Measurements from ENCODE around the gene SNX9. TPM values are rescaled to one million over a fixed set of nuclear protein-coding genes. Genes with fewer than 3 reads are reported as not detected.

Gene SNX9
- total RNA-seq, 2 experiments from 2014 or later = 44.9 to 45.1 TPM

DNA sequence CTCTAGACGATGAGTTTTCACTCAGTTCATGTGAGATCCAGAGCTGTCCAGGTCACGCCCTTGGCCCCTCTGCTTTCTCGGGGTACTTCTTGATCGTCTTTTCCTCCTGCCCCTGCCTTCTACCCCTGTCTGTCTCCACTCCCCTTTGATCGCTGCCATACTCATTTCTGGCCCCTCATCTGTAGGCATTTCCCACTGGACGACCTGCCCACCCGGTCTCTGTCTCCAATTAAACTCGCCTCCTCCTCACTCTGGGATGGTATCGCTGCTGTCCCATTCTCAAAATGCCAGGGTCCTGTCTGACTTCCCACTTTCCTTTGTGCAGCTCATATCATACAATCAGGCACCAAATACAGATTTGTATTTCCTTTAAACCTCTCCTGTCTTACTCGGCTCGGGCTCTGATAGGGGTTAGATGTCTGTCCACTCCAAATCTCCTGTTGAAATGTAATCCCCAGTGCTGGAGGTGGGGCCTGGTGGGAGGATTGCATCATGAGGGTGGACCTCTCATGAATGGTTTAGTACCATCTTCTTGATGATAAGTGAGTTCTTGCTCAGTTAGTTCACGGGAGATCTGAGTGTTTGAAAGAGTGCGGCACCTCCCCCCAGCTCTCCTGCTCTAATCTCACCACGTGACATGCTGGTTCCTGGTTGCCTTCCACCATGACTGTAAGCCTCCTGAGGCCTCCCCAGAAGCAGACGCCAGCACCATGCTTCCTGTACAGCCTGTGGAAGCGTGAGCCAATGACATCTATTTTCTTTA is 155.2 kb downstream of the SNX9 start:
- Mint-ChIP-seq H3K27ac (no peak overlapping the region), H3K27me3 (no peaks in the 10 kb centered on the region), H3K4me1 (ENCODE audit: low read depth) (peaks cover 20% of the 10 kb centered on the region), H3K4me3 (no peak overlapping the region), H3K9me3 (no peaks in the 10 kb centered on the region), H3K36me3 (ENCODE audit: low read depth) (peaks cover 2% of the 10 kb centered on the region)
- ChIA-PET CTCF (interaction anchor here (1.4 kb wide), 1 partner anchor 15 kb away, joined by 4 read pairs; no protein-coding TSS in a partner anchor), POLR2A (no interaction called here)
- DNase-seq = no peak
- ATAC-seq = no peak
- intact Hi-C loops (cut with micrococcal nuclease) = no loop called here
- TF ChIP-seq, protein P1, sequence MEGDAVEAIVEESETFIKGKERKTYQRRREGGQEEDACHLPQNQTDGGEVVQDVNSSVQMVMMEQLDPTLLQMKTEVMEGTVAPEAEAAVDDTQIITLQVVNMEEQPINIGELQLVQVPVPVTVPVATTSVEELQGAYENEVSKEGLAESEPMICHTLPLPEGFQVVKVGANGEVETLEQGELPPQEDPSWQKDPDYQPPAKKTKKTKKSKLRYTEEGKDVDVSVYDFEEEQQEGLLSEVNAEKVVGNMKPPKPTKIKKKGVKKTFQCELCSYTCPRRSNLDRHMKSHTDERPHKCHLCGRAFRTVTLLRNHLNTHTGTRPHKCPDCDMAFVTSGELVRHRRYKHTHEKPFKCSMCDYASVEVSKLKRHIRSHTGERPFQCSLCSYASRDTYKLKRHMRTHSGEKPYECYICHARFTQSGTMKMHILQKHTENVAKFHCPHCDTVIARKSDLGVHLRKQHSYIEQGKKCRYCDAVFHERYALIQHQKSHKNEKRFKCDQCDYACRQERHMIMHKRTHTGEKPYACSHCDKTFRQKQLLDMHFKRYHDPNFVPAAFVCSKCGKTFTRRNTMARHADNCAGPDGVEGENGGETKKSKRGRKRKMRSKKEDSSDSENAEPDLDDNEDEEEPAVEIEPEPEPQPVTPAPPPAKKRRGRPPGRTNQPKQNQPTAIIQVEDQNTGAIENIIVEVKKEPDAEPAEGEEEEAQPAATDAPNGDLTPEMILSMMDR (IDR thresholded peaks at IDR 0.05) = no peak

DNA sequence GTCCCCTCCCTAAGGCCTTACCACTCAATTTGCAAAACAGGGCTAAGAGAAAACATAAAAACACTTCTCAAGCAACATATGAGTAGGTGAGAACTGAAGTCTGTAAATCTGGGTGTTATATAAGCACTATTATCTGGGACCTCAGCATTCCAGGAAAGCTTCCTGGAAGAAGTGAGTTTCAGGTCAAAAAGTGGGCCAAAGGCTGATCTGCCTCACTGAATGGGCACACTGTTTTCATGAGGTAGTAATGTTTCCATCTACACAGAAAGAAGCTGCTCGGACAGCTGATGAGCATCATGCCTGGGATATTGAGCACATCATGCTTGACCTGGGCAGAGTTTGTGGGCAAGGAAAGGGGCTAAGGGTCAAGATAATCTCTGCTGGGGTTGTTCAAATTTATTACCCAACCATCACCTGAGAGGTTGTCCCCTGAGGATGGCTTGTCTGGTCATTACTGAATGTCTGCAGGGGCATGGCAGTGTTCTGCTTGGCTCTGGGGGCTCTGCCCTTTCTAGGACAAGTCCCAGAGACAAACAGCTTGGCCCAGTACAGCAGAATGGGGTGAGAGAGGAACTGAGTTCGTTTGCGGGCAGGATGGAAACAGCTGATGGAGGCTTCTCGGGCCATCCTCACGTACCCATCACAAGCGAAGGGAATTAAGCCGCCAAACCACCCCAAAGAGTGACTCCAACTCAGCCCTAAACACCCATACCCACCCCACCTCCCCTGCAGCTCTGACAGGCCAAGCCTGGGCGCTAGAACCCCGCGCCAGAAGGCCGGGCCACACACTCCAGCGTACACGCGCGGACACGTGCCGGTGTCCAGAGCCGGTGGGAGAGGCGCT is 157.5 kb downstream of the SNX9 start:
- Mint-ChIP-seq H3K9me3 (no peaks in the 10 kb centered on the region), H3K27me3 (no peaks in the 10 kb centered on the region), H3K4me1 (ENCODE audit: low read depth) (peaks cover 42% of the 10 kb centered on the region), H3K27ac (no peak overlapping the region), H3K36me3 (ENCODE audit: low read depth) (peaks cover 7% of the 10 kb centered on the region), H3K4me3 (peak overlapping the region; percentile 91)
- ChIA-PET POLR2A (interaction anchor here (0.9 to 1.7 kb wide), 3 partner anchors 27 to 46 kb away, joined by 3 to 5 read pairs (median 3); no protein-coding TSS in a partner anchor), CTCF (interaction anchor here (1.2 to 1.6 kb wide), 3 partner anchors 29 to 92 kb away, joined by 3 to 5 read pairs (median 3); no protein-coding TSS in a partner anchor)
- DNase-seq = peak; percentile 35
- intact Hi-C loops (cut with micrococcal nuclease) = loop anchor here (5.0 kb wide), 2 partner anchors 47 to 92 kb away; no protein-coding TSS in a partner anchor
- TF ChIP-seq, protein P1 (IDR thresholded peaks at IDR 0.05) = no peak
- ATAC-seq = no peak

DNA sequence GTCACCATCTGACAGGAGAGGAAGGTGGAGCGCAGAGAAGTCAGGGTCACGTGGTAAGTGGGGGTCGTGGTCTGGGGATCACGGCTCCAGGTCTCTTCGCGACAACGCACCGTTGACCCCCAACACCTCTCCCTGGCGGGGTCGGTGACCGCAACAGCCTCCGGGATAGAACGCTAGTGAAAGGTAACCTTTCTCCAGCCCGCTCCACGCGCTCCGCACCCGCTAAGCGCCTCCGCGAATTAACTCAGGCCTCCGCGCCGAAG is 158.0 kb downstream of the SNX9 start:
- H3K36me3 Mint-ChIP-seq (ENCODE audit: low read depth) = peaks cover 7% of the 10 kb centered on the region
- no peaks in the 10 kb centered on the region for H3K27me3 Mint-ChIP-seq
- H3K4me1 Mint-ChIP-seq (ENCODE audit: low read depth) = peaks cover 42% of the 10 kb centered on the region
- intact Hi-C loops (cut with micrococcal nuclease) = loop anchor here (5.0 kb wide), 2 partner anchors 46 to 91 kb away; no protein-coding TSS in a partner anchor
- peak overlapping the region; percentile 91 for H3K4me3 Mint-ChIP-seq
- H3K27ac Mint-ChIP-seq = peak overlapping the region; percentile 69
- TF ChIP-seq, protein P1 (IDR thresholded peaks at IDR 0.05) = no peak
- peak; percentile 8 for ATAC-seq
- DNase-seq = no peak
- CTCF ChIA-PET = interaction anchor here (1.2 to 1.6 kb wide), 3 partner anchors 29 to 92 kb away, joined by 3 to 5 read pairs (median 3); no protein-coding TSS in a partner anchor
- POLR2A ChIA-PET = interaction anchor here (0.9 to 2.8 kb wide), 3 partner anchors 26 to 45 kb away, joined by 3 to 13 read pairs (median 9); no protein-coding TSS in a partner anchor
- no peaks in the 10 kb centered on the region for H3K9me3 Mint-ChIP-seq

DNA sequence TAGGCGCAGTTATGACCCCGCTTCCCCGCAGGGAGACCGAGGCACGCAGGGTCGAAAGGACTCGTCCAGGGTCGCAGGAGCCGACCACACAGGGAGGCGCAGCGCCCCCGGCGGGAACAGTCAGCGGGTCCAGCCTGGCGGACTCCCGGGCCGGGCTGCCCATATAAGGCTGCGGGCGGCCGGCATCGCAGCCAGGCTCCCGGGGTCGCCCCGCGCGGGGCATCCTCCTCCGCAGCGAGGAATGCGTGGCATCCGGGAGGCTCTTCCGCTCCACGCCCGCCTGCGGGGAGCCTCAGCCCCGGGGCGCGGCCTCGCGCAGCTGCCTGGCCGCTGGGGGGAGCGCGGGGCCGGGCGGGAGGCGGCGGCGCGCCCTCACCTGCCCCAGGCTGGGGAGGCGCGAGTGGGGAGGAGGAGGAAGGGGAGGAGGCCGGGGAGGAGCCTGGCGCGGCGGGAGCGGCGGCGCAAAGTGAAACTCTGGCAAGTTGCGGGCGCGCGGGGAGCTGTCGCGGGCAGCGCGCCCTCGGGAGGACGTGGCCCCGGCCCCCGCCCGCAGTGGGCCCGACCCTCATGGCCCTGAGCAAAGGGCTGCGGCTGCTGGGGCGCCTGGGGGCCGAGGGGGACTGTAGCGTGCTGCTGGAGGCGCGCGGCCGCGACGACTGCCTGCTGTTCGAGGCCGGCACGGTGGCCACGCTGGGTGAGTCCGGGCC is 158.5 kb downstream of the SNX9 start, which contains the start of gene SYNJ2:
Gene SYNJ2, plus strand, starts transcription at position 469 of the 707 bp plus-strand sequence. Its CDS starts 99 bp downstream, at position 568.
- peak; percentile 87 for ATAC-seq
- peaks cover 42% of the 10 kb centered on the region for H3K4me1 Mint-ChIP-seq (ENCODE audit: low read depth)
- DNase-seq = peak; percentile 82
- H3K9me3 Mint-ChIP-seq = no peaks in the 10 kb centered on the region
- intact Hi-C loops (cut with micrococcal nuclease) = loop anchor here (5.0 kb wide), 2 partner anchors 46 to 91 kb away; no protein-coding TSS in a partner anchor
- H3K36me3 Mint-ChIP-seq (ENCODE audit: low read depth) = peaks cover 7% of the 10 kb centered on the region
- H3K27me3 Mint-ChIP-seq = no peaks in the 10 kb centered on the region
- ChIA-PET CTCF (interaction anchor here (0.6 to 3.7 kb wide), 7 partner anchors 20 to 81 kb away, joined by 3 to 25 read pairs (median 3); no protein-coding TSS in a partner anchor), POLR2A (interaction anchor here (0.7 to 2.8 kb wide), 5 partner anchors 29 to 65 kb away, joined by 3 to 13 read pairs (median 3); no protein-coding TSS in a partner anchor)
- H3K27ac Mint-ChIP-seq = peak within 1 kb of the TSS; percentile 85
- TF ChIP-seq, protein P1 (IDR thresholded peaks at IDR 0.05) = peak; percentile 73
- peak within 1 kb of the TSS; percentile 91 for H3K4me3 Mint-ChIP-seq
